CD8-positive, alpha-beta memory T cell (primary cell): Measurements from ENCODE around the gene PIK3CD. TPM values are rescaled to one million over a fixed set of nuclear protein-coding genes. Genes with fewer than 3 reads are reported as not detected.
A peak's percentile ranks its signal among the peaks of the same experiment; 100 is the strongest.

Source experiments
- CTCF ChIA-PET: fragments of 350-600 bp; sonication (Branson Sonifier 250); formaldehyde crosslinking; loops from one replicate; lab custom pipeline; 2021; ENCODE audit warnings: antibody characterized with exemption; lab: Charles Lee
- POLR2A ChIA-PET: fragments of 350-600 bp; sonication (Branson Sonifier 250); formaldehyde crosslinking; loops from one replicate; lab custom pipeline; 2021; ENCODE audit warnings: antibody characterized with exemption; lab: Charles Lee
- DNase-seq, 5 donors: peaks; one replicate each; pipeline versions ENCODE4 v3.0.0 to v3.0.0-alpha.2; 2020 to 2022; ENCODE audit warnings: mixed read lengths in 1 of 5
- H3K27ac ChIP-seq: one replicate; pipeline ENCODE4 v1.7.0; 2013; ENCODE audit warnings: low read depth, mild to moderate bottlenecking, low read length, moderate library complexity
- H3K27me3 ChIP-seq: 2 replicates; pipeline ENCODE4 v1.7.0; 2013; ENCODE audit warnings: low read length, mild to moderate bottlenecking; ENCODE audit not compliant: insufficient read depth, poor library complexity, severe bottlenecking
- H3K36me3 ChIP-seq: 2 replicates; pipeline ENCODE4 v1.7.0; 2013; ENCODE audit warnings: mild to moderate bottlenecking, low read length, moderate library complexity; ENCODE audit not compliant: insufficient read depth
- H3K4me1 ChIP-seq: 2 replicates; pipeline ENCODE4 v1.7.0; 2013; ENCODE audit warnings: mild to moderate bottlenecking, low read length, moderate library complexity; ENCODE audit not compliant: insufficient read depth
- H3K4me3 ChIP-seq: 2 replicates; pipeline ENCODE4 v1.7.0; 2013; ENCODE audit warnings: mild to moderate bottlenecking, low read length
- H3K9me3 ChIP-seq: 2 replicates; pipeline ENCODE4 v1.7.0; 2013; ENCODE audit warnings: mild to moderate bottlenecking, low read length
- H3K27ac Mint-ChIP-seq, 8 donors: one replicate each; pipeline ENCODE4 v1.8.0; 2020 to 2021; ENCODE audit warnings: mixed read lengths in 8 of 8, mild to moderate bottlenecking in 6 of 8, inconsistent platforms in 3 of 8, moderate library complexity in 3 of 8
- H3K27me3 Mint-ChIP-seq, 2 donors: one replicate each; pipeline ENCODE4 v1.8.0; 2020 to 2021; ENCODE audit warnings: mixed read lengths in 2 of 2, mild to moderate bottlenecking in 1 of 2, moderate library complexity in 1 of 2
- H3K36me3 Mint-ChIP-seq, 3 donors: one replicate each; pipeline ENCODE4 v1.8.0; 2020 to 2021; ENCODE audit warnings: mixed read lengths in 3 of 3, inconsistent platforms in 1 of 3, mild to moderate bottlenecking in 1 of 3
- H3K4me1 Mint-ChIP-seq, 3 donors: one replicate each; pipeline ENCODE4 v1.8.0; 2020 to 2021; ENCODE audit warnings: mixed read lengths in 3 of 3, inconsistent platforms in 1 of 3, mild to moderate bottlenecking in 1 of 3
- H3K4me3 Mint-ChIP-seq, 7 donors: one replicate each; pipeline ENCODE4 v1.8.0; 2020 to 2021; ENCODE audit warnings: mixed read lengths in 7 of 7, mild to moderate bottlenecking in 6 of 7, moderate library complexity in 4 of 7, inconsistent platforms in 2 of 7
- H3K9me3 Mint-ChIP-seq, 5 donors: one replicate each; pipeline ENCODE4 v1.8.0; 2020 to 2022; ENCODE audit warnings: mixed read lengths in 5 of 5, mild to moderate bottlenecking in 3 of 5, moderate library complexity in 2 of 5, inconsistent platforms in 1 of 5
- polyA plus RNA-seq: library from polyadenylated mRNA; unstranded; fragments of 300-500 nt; fragmentation: Illumina TruSeq; gene quantifications from one replicate; pipeline ENCODE4 v1.2.3, GENCODE V29; 2021
- total RNA-seq, 2 experiments: library from RNA; stranded (reverse); gene quantifications; one replicate each; pipeline ENCODE4 v1.2.3, GENCODE V29; 2021

The PIK3CD gene
- total and polyA plus RNA-seq, 3 experiments from 2014 or later: 109 to 165 (median 157) TPM

- no peak overlapping the region for H3K4me3 ChIP-seq
- no peaks in the 10 kb centered on the region for H3K27me3 ChIP-seq
- no peak overlapping the region for H3K27ac ChIP-seq
- H3K9me3 ChIP-seq: no peaks in the 10 kb centered on the region
- ChIA-PET CTCF (interaction anchor here (0.8 to 1.5 kb wide), 2 partner anchors 10 to 20 kb away, joined by 3 to 5 read pairs; no protein-coding TSS in a partner anchor), POLR2A (interaction anchor here (1.0 to 1.3 kb wide), 2 partner anchors 11 to 15 kb away, joined by 3 read pairs; no protein-coding TSS in a partner anchor)
- peaks cover 59% of the 10 kb centered on the region for H3K36me3 ChIP-seq
- Mint-ChIP-seq H3K4me1 (peaks cover 39 to 64% (median 54%) of the 10 kb centered on the region in 3 donors), H3K4me3 (peak overlapping the region in 3 of 7 donors; percentile 15 to 54 (median 30)), H3K27me3 (peaks cover 0 to 10% of the 10 kb centered on the region in 2 donors), H3K36me3 (peaks cover 15 to 98% (median 17%) of the 10 kb centered on the region in 3 donors), H3K27ac (peak overlapping the region in 5 of 8 donors; percentile 29 to 87 (median 81)), H3K9me3 (peaks cover 0 to 2% (median 0%) of the 10 kb centered on the region in 5 donors)
- no peak for DNase-seq
- H3K4me1 ChIP-seq: peaks cover 61% of the 10 kb centered on the region
Observed at GRCh38 chr1:9731561-9731960, 80.0 kb downstream of the PIK3CD start.

DNA sequence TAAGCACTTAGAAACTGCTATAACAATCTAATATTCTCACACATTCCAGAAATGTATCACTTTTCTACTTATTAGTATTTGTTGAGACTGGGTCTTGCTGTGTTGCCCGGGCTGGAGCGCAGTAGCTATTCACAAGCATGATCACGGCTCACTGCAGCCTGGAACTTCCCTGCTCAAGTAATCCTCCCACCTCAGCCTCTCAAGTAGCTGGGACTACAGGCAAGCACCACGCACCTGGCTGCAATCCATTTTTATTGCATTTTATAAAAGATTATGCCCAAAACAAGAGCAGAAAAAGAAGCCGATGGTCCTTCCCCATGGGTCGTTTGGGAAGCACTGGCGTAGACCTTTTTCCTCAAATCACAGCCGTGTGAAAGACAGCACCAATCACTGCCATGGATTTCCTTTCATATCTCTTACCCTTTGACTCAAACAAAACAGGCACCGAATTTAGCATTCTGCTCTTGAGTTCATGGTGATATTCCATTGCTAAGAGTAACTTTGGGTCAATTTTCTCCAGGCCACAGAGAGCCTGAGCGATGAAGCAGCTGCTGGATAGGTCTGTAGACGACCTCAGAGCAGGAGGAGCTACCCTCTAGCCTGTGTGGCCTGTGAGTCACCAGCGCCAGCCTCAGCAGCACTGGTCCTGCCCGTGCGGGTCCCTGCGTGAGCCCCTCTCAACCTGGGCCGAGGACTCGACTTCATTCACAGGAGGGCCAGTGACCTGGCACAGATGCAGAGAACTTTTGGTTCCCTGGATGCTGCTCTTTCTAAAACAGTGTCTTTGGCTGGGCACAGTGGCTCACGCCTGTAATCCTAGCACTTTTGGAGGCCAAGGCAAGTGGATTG is 80.8 kb downstream of the PIK3CD start:
- no peak overlapping the region for H3K27ac ChIP-seq
- H3K36me3 ChIP-seq: peaks cover 58% of the 10 kb centered on the region
- Mint-ChIP-seq H3K4me1 (peaks cover 39 to 56% (median 50%) of the 10 kb centered on the region in 3 donors), H3K9me3 (peaks cover 0 to 2% (median 0%) of the 10 kb centered on the region in 5 donors), H3K27me3 (peaks cover 0 to 9% of the 10 kb centered on the region in 2 donors), H3K27ac (peak overlapping the region in 6 of 8 donors; percentile 21 to 86 (median 72)), H3K36me3 (peaks cover 17 to 96% (median 18%) of the 10 kb centered on the region in 3 donors), H3K4me3 (peak overlapping the region in 1 of 7 donors; percentile 54)
- no peaks in the 10 kb centered on the region for H3K27me3 ChIP-seq
- DNase-seq: no peak
- no peak overlapping the region for H3K4me3 ChIP-seq
- POLR2A ChIA-PET: interaction anchor here (1.0 kb wide), 1 partner anchor 11 kb away, joined by 3 read pairs; no protein-coding TSS in a partner anchor
- no peaks in the 10 kb centered on the region for H3K9me3 ChIP-seq
- peaks cover 58% of the 10 kb centered on the region for H3K4me1 ChIP-seq
- CTCF ChIA-PET: interaction anchor here (1.0 to 1.5 kb wide), 2 partner anchors 11 to 106 kb away, joined by 5 read pairs; no protein-coding TSS in a partner anchor

- H3K27me3 Mint-ChIP-seq: peaks cover 0 to 7% of the 10 kb centered on the region in 2 donors
Observed at GRCh38 chr1:9733160-9733789, 81.7 kb downstream of the PIK3CD start.

GRCh38 chr1:9735800-9736199 is 84.3 kb downstream of the PIK3CD start:
- ChIA-PET CTCF (interaction anchor here (0.9 to 2.4 kb wide), 3 partner anchors 11 to 132 kb away, joined by 3 to 7 read pairs (median 5); no protein-coding TSS in a partner anchor), POLR2A (no interaction called here)
- Mint-ChIP-seq H3K27me3 (peaks cover 0 to 3% of the 10 kb centered on the region in 2 donors), H3K9me3 (peaks cover 0 to 2% (median 0%) of the 10 kb centered on the region in 5 donors), H3K4me3 (no peak overlapping the region), H3K4me1 (peaks cover 15 to 29% (median 28%) of the 10 kb centered on the region in 3 donors), H3K27ac (peak overlapping the region in 3 of 8 donors; percentile 21 to 72 (median 72)), H3K36me3 (peaks cover 4 to 92% (median 14%) of the 10 kb centered on the region in 3 donors)
- H3K27me3 ChIP-seq: no peaks in the 10 kb centered on the region
- no peak for DNase-seq
- no peak overlapping the region for H3K27ac ChIP-seq
- peaks cover 60% of the 10 kb centered on the region for H3K36me3 ChIP-seq
- H3K4me1 ChIP-seq: peaks cover 25% of the 10 kb centered on the region
- H3K4me3 ChIP-seq: no peak overlapping the region
- H3K9me3 ChIP-seq: no peaks in the 10 kb centered on the region

More at GRCh38 chr1:9733160-9733789, 81.7 kb downstream of the PIK3CD start:
- Histone ChIP-seq H3K9me3 (no peaks in the 10 kb centered on the region), H3K36me3 (peaks cover 51% of the 10 kb centered on the region), H3K27me3 (no peaks in the 10 kb centered on the region), H3K27ac (no peak overlapping the region), H3K4me3 (no peak overlapping the region), H3K4me1 (peaks cover 49% of the 10 kb centered on the region)
- ChIA-PET POLR2A (no interaction called here), CTCF (interaction anchor here (1.0 to 1.2 kb wide), 2 partner anchors 8 to 107 kb away, joined by 4 to 5 read pairs; no protein-coding TSS in a partner anchor)
- H3K27ac Mint-ChIP-seq: peak overlapping the region in 5 of 8 donors; percentile 60 to 86 (median 70)
- H3K4me3 Mint-ChIP-seq: peak overlapping the region in 1 of 7 donors; percentile 9
- peaks cover 32 to 47% (median 47%) of the 10 kb centered on the region in 3 donors for H3K4me1 Mint-ChIP-seq
- DNase-seq: no peak
- H3K36me3 Mint-ChIP-seq: peaks cover 14 to 96% (median 20%) of the 10 kb centered on the region in 3 donors
- peaks cover 0 to 2% (median 0%) of the 10 kb centered on the region in 5 donors for H3K9me3 Mint-ChIP-seq

DNA sequence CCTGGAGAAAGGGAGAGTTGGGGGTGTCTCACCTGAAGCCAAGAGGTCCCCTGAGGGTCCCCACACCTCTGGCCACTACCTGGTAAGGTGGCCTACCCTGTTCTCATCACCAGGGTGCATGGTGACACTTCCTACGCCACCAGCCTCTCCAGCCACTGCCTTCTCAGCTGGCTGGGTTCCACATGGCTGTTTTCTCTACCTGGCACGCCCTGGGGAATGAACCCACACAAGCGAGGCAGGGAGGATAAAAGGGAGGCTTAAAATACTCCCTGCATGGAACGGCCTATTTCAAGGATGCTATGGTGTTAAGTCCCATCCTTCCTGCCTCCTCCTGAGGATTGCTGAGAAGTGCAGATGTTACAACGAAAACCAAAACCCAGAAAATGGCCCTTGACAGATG is 84.7 kb downstream of the PIK3CD start:
- POLR2A ChIA-PET: no interaction called here
- Mint-ChIP-seq H3K4me1 (peaks cover 14 to 27% (median 25%) of the 10 kb centered on the region in 3 donors), H3K9me3 (no peaks in the 10 kb centered on the region)

GRCh38 chr1:9737057-9737456 is 85.5 kb downstream of the PIK3CD start:
- POLR2A ChIA-PET: no interaction called here
- H3K27ac ChIP-seq: no peak overlapping the region

More for the DNA sequence above, 84.7 kb downstream of the PIK3CD start:
- H3K27me3 Mint-ChIP-seq: peaks cover 0 to 1% of the 10 kb centered on the region in 2 donors
- no peak for DNase-seq
- peak overlapping the region in 1 of 8 donors; percentile 72 for H3K27ac Mint-ChIP-seq
- Histone ChIP-seq H3K27ac (no peak overlapping the region), H3K9me3 (no peaks in the 10 kb centered on the region), H3K4me3 (no peak overlapping the region), H3K36me3 (peaks cover 60% of the 10 kb centered on the region), H3K4me1 (peaks cover 21% of the 10 kb centered on the region), H3K27me3 (no peaks in the 10 kb centered on the region)
- no peak overlapping the region for H3K4me3 Mint-ChIP-seq
- H3K36me3 Mint-ChIP-seq: peaks cover 4 to 92% (median 14%) of the 10 kb centered on the region in 3 donors
- CTCF ChIA-PET: interaction anchor here (2.4 kb wide), 1 partner anchor 110 kb away, joined by 7 read pairs; no protein-coding TSS in a partner anchor

GRCh38 chr1:9737671-9738070 is 86.1 kb downstream of the PIK3CD start:
- H3K4me1 Mint-ChIP-seq: peaks cover 11 to 15% (median 14%) of the 10 kb centered on the region in 3 donors
- ChIA-PET CTCF (interaction anchor here (1.3 kb wide), 1 partner anchor 12 kb away, joined by 3 read pairs; no protein-coding TSS in a partner anchor), POLR2A (no interaction called here)
- H3K9me3 Mint-ChIP-seq: no peaks in the 10 kb centered on the region
- DNase-seq: no peak
- H3K9me3 ChIP-seq: no peaks in the 10 kb centered on the region
- H3K36me3 ChIP-seq: peaks cover 61% of the 10 kb centered on the region
- peaks cover 4 to 90% (median 18%) of the 10 kb centered on the region in 3 donors for H3K36me3 Mint-ChIP-seq
- H3K4me3 Mint-ChIP-seq: no peak overlapping the region
- peak overlapping the region in 5 of 8 donors; percentile 17 to 83 (median 63) for H3K27ac Mint-ChIP-seq
- H3K4me3 ChIP-seq: no peak overlapping the region
- H3K27me3 Mint-ChIP-seq: no peaks in the 10 kb centered on the region
- peaks cover 16% of the 10 kb centered on the region for H3K4me1 ChIP-seq
- no peak overlapping the region for H3K27ac ChIP-seq
- H3K27me3 ChIP-seq: no peaks in the 10 kb centered on the region

More at GRCh38 chr1:9737057-9737456, 85.5 kb downstream of the PIK3CD start:
- Histone ChIP-seq H3K4me1 (peaks cover 18% of the 10 kb centered on the region), H3K4me3 (no peak overlapping the region), H3K27me3 (no peaks in the 10 kb centered on the region), H3K9me3 (no peaks in the 10 kb centered on the region), H3K36me3 (peaks cover 60% of the 10 kb centered on the region)
- Mint-ChIP-seq H3K36me3 (peaks cover 6 to 92% (median 18%) of the 10 kb centered on the region in 3 donors), H3K4me1 (peaks cover 11 to 21% (median 18%) of the 10 kb centered on the region in 3 donors), H3K27me3 (no peaks in the 10 kb centered on the region), H3K27ac (peak overlapping the region in 6 of 8 donors; percentile 12 to 63 (median 39)), H3K9me3 (no peaks in the 10 kb centered on the region), H3K4me3 (no peak overlapping the region)
- DNase-seq: no peak
- CTCF ChIA-PET: interaction anchor here (1.3 kb wide), 1 partner anchor 12 kb away, joined by 3 read pairs; no protein-coding TSS in a partner anchor
